ENCODE results near the gene RAPGEF3. TPM values are rescaled to one million over a fixed set of nuclear protein-coding genes. Genes with fewer than 3 reads are reported as not detected.

RAPGEF3 gene
- total RNA-seq, 4 donors from 2014 or later = 36.9 to 223 (median 48.5) TPM

DNA sequence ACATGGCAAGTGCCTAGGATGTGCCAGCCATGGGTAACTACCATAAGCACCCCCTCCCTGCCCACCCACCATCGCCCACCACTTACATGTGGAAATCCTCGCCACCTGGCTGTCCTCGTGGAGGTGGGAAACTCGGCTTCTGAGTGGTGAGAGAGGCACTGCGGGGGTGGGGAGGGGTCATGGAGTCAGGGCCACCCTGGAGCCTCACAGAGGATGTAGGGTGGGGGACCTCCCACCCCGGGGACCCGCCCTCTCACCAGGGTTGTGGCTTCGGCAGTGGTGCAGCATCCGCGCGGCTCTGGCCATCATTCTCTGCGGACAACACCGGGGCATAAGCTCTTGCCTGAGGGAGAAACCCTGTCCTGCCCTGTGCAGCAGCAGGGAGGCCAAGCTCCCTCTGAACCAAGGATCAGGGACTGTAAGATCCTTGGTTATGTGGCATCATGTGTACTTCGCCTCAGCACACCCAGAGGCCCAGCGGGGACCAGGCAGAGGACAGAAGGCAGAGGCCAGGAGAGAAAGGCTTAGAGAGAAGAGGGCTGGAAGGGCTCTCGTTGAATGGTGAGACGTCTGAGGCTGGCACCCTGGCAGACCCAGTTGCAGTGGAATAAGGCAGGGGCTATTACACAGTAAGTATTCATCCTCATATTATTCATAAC is 20.6 kb downstream of the RAPGEF3 start:
- TF ChIP-seq, protein P1, sequence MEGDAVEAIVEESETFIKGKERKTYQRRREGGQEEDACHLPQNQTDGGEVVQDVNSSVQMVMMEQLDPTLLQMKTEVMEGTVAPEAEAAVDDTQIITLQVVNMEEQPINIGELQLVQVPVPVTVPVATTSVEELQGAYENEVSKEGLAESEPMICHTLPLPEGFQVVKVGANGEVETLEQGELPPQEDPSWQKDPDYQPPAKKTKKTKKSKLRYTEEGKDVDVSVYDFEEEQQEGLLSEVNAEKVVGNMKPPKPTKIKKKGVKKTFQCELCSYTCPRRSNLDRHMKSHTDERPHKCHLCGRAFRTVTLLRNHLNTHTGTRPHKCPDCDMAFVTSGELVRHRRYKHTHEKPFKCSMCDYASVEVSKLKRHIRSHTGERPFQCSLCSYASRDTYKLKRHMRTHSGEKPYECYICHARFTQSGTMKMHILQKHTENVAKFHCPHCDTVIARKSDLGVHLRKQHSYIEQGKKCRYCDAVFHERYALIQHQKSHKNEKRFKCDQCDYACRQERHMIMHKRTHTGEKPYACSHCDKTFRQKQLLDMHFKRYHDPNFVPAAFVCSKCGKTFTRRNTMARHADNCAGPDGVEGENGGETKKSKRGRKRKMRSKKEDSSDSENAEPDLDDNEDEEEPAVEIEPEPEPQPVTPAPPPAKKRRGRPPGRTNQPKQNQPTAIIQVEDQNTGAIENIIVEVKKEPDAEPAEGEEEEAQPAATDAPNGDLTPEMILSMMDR (IDR thresholded peaks at IDR 0.05; ENCODE audit: low read depth) = no peak

DNA sequence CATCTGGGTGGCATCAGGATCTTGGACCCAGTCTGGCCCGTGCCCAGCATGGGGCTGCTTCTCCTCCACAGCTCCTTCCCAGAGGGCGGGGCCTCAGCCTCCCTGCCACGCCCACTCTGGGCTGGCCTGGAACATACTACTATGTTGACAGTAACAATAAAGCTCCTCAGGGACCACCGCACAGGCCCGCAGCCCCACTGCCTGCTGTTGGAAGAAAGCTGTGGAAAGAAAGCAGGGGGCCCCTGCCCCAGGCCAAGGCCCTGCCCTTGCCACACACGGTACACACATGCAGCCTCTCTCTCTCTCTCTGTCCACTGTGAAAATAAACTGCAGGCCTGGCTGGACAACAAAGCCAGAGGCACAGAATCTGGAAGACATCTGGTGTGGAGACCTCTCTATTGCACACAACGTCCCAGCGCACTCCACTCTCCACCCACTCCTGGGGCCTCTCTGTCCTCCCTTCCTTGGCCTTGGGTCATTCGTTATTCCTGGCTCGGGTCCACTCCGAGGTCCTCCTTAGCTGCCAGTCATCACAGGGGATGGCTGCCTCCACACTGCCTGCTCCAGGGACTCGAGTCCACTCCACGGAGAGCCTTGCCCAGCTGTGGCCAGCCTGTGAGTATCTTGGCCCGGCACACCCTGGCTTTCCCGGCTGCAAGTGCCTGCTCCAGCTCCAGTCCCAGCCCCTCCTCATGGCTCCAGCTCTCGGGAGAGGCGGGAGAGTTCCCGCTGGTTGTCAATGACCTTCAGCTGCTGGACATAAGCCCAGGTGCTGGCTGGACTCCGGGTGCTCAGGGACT is 21.6 kb downstream of the RAPGEF3 start:
- TF ChIP-seq, protein P1 (IDR thresholded peaks at IDR 0.05; ENCODE audit: low read depth) = no peak

DNA sequence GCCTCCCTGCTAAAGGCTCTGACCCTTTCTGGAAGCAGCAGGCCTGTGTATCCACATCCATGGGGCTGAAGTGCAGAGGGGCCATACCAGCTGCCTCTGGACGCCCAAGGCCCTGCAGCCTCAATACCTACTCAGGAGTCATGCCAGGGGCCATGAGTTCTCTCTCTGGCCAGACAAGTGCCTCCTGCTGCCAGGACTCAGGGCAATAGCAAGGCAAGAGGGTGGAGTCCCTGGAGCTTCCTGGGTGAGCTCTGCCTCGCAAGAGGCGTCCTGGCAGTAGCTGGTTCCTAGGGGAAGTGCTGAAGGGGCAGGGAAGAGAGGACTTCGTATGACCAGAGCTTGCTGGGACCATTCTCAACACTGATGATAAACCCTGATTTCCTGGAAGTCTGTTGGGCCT is 22.5 kb downstream of the RAPGEF3 start:
- TF ChIP-seq, protein P1 (IDR thresholded peaks at IDR 0.05; ENCODE audit: low read depth) = no peak

DNA sequence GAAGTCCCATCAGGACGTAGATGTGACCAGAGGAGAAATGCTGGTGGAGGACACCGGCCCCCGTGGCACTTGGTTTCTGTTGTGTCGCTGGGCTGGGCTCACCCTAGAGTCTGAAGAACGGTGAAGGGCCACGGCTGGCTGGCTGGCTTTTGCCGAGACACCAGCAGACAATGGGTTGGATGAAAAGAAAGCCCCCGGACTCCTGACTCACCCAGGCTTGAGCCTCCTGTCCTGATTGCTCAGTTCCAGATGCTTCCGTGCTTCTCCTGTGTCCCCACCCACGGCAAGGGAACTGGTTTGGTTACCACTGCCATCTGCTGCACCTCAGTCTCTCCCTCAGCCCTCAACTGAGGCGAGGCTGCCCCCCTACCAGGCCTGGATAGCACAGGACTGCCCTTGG is 23.0 kb downstream of the RAPGEF3 start:
- TF ChIP-seq, protein P1 (IDR thresholded peaks at IDR 0.05; ENCODE audit: low read depth) = no peak

DNA sequence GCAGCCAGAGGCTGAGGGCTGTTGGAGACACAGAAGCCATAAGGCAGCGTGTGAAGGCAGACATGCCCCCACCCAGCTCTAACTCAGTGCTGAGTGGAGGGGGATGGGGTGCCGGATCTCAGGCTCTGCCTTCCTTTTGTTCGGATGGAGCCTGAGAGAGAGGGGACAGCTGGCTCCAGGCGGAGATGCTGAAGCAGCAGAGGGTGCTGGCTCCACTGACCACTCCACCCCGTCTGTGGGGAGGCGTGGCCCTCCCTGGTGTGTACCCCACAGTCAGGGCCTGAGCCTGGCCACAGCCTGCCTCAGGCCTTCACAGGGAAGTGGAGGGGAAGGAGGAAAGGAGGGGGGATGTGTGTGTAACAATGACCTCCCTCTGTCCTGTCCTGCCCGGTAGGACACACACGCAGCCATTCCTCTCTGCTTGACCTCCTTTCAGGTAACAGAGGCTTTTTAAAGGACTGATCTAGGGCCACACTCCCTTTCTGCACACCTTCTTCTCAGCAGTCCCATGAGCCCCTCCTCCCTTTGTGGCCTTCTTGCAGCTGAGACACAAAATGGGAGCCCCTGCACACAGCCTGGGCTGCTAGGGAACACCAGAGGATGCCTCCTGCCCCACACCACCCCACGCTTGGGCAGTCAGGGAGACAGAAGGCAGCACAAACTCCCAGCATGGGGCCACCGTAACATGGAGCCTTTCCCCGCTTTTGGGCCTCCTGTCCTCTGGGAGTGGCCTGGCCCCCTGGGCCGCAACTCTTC is 23.8 kb downstream of the RAPGEF3 start:
- TF ChIP-seq, protein P1 (IDR thresholded peaks at IDR 0.05; ENCODE audit: low read depth) = no peak

DNA sequence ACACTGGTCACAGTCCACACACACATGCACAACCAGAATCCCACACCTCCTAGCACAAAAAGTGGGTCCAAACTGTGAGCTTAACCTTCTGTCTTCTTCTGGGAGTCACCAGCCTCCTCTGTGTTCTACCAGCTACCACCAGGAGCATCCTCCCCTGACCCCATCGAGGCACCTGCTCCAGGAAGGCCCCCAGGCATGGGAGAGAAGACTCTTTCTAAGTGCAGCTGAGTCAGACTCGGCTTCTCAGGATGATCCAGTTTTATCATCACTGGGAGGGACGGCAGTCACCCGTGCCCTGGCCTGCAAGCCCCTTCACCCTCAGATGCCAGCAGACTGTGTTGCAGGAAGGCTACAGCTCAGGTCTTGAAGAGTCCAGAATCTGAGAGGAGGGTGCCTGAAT is 25.5 kb downstream of the RAPGEF3 start:
- TF ChIP-seq, protein P1 (IDR thresholded peaks at IDR 0.05; ENCODE audit: low read depth) = no peak

DNA sequence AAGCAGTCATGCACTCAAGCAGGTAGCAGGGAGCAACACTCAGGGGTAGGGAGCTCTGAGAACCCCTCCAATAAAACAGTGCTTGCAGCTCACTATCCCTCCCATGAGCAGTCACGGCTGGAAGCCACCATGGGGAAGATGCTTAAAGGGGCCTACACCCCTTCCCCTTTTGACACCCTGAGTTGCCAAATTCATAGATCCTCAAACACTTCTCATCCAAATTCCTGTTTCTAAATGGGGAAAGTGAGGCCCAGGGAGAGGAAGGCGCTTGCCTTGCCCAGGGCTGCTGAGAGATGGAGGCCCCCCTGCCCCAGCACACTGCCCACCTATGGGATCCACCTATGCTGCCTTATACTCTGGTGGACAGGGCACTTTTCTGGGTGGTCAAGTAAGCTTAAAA is 26.2 kb downstream of the RAPGEF3 start:
- TF ChIP-seq, protein P1 (IDR thresholded peaks at IDR 0.05; ENCODE audit: low read depth) = no peak

All from subcutaneous adipose tissue (tissue), 4 donors.